ENCODE results near the gene DUSP16. TPM values are rescaled to one million over a fixed set of nuclear protein-coding genes. Genes with fewer than 3 reads are reported as not detected.

The DUSP16 gene
- total RNA-seq, 2 experiments from 2014 or later: 37.1 to 39.4 TPM

- POLR2A ChIA-PET: interaction anchor here (0.6 to 1.7 kb wide), 2 partner anchors 23 to 43 kb away, joined by 3 to 5 read pairs; no protein-coding TSS in a partner anchor
- CTCF ChIA-PET: interaction anchor here (1.2 to 1.3 kb wide), 2 partner anchors 9 to 25 kb away, joined by 3 to 8 read pairs; no protein-coding TSS in a partner anchor
These were observed 97.1 kb downstream of the DUSP16 start for GRCh38 chr12:12465522-12465921.

GRCh38 chr12:12461923-12462315, 100.7 kb downstream of the DUSP16 start:
- POLR2A ChIA-PET: interaction anchor here (0.8 to 2.0 kb wide), 6 partner anchors 12 to 252 kb away, joined by 3 to 28 read pairs (median 6); no protein-coding TSS in a partner anchor
- CTCF ChIA-PET: interaction anchor here (1.0 to 2.4 kb wide), 8 partner anchors 8 to 184 kb away, joined by 3 to 12 read pairs (median 6); partner anchors contain the start of gene BORCS5

- POLR2A ChIA-PET: interaction anchor here (0.7 to 2.0 kb wide), 7 partner anchors 13 to 253 kb away, joined by 3 to 28 read pairs (median 6); partner anchors contain the start of gene BORCS5
These were observed 101.4 kb downstream of the DUSP16 start for GRCh38 chr12:12460935-12461922.

GRCh38 chr12:12456637-12457036, 106.0 kb downstream of the DUSP16 start:
- CTCF ChIA-PET: interaction anchor here (0.7 to 1.4 kb wide), 5 partner anchors 13 to 86 kb away, joined by 3 to 7 read pairs (median 4); no protein-coding TSS in a partner anchor
- POLR2A ChIA-PET: interaction anchor here (0.5 to 3.1 kb wide), 3 partner anchors 15 to 26 kb away, joined by 3 to 12 read pairs (median 4); no protein-coding TSS in a partner anchor

More at GRCh38 chr12:12460935-12461922, 101.4 kb downstream of the DUSP16 start:
- CTCF ChIA-PET: interaction anchor here (0.6 to 2.4 kb wide), 10 partner anchors 9 to 222 kb away, joined by 3 to 12 read pairs (median 6); partner anchors contain the start of gene BORCS5

- CTCF ChIA-PET: no interaction called here
- POLR2A ChIA-PET: no interaction called here
These were observed 108.3 kb downstream of the DUSP16 start for GRCh38 chr12:12454315-12454714.

- ChIA-PET CTCF (no interaction called here), POLR2A (no interaction called here)
These were observed 109.0 kb downstream of the DUSP16 start for GRCh38 chr12:12453635-12454034.

- CTCF ChIA-PET: interaction anchor here (0.6 kb wide), 1 partner anchor 11 kb away, joined by 3 read pairs; no protein-coding TSS in a partner anchor
- POLR2A ChIA-PET: no interaction called here
These were observed 110.2 kb downstream of the DUSP16 start for GRCh38 chr12:12452326-12452902.

- ChIA-PET POLR2A (no interaction called here), CTCF (no interaction called here)
These were observed 111.6 kb downstream of the DUSP16 start for GRCh38 chr12:12451098-12451497.

GRCh38 chr12:12450043-12450471, 112.6 kb downstream of the DUSP16 start:
- POLR2A ChIA-PET: no interaction called here
- CTCF ChIA-PET: no interaction called here

- ChIA-PET POLR2A (no interaction called here), CTCF (no interaction called here)
These were observed 113.1 kb downstream of the DUSP16 start for GRCh38 chr12:12449533-12450025.

GRCh38 chr12:12447837-12448236, 114.8 kb downstream of the DUSP16 start:
- ChIA-PET CTCF (no interaction called here), POLR2A (no interaction called here)

- POLR2A ChIA-PET: no interaction called here
- CTCF ChIA-PET: no interaction called here
These were observed 115.4 kb downstream of the DUSP16 start for GRCh38 chr12:12447236-12447635.

- POLR2A ChIA-PET: no interaction called here
- CTCF ChIA-PET: no interaction called here
These were observed 115.9 kb downstream of the DUSP16 start for GRCh38 chr12:12446786-12447185.

- ChIA-PET CTCF (no interaction called here), POLR2A (no interaction called here)
These were observed 116.8 kb downstream of the DUSP16 start for GRCh38 chr12:12445882-12446181.

- CTCF ChIA-PET: interaction anchor here (0.9 kb wide), 1 partner anchor 29 kb away, joined by 3 read pairs; no protein-coding TSS in a partner anchor
- POLR2A ChIA-PET: no interaction called here
These were observed 117.3 kb downstream of the DUSP16 start for GRCh38 chr12:12445165-12445881.

- POLR2A ChIA-PET: interaction anchor here (2.1 to 3.7 kb wide), 2 partner anchors 18 to 39 kb away, joined by 9 to 15 read pairs; no protein-coding TSS in a partner anchor
- CTCF ChIA-PET: interaction anchor here (1.3 to 3.8 kb wide), 2 partner anchors 13 to 32 kb away, joined by 4 to 20 read pairs; no protein-coding TSS in a partner anchor
These were observed 119.2 kb downstream of the DUSP16 start for GRCh38 chr12:12443431-12443878.

GRCh38 chr12:12442548-12443071, 120.1 kb downstream of the DUSP16 start:
- CTCF ChIA-PET: interaction anchor here (0.5 to 3.8 kb wide), 8 partner anchors 14 to 288 kb away, joined by 3 to 20 read pairs (median 4); no protein-coding TSS in a partner anchor
- POLR2A ChIA-PET: interaction anchor here (0.9 to 3.7 kb wide), 10 partner anchors 11 to 283 kb away, joined by 3 to 16 read pairs (median 8); no protein-coding TSS in a partner anchor

- ChIA-PET POLR2A (interaction anchor here (0.6 to 3.7 kb wide), 13 partner anchors 10 to 283 kb away, joined by 3 to 16 read pairs (median 5); no protein-coding TSS in a partner anchor), CTCF (interaction anchor here (0.5 to 3.8 kb wide), 12 partner anchors 10 to 288 kb away, joined by 3 to 20 read pairs (median 4); no protein-coding TSS in a partner anchor)
These were observed 120.7 kb downstream of the DUSP16 start for GRCh38 chr12:12441843-12442461.

All from activated CD8-positive, alpha-beta memory T cell treated with anti-CD3 and anti-CD28 coated beads for 36 hours (primary cell).